Mononuclear cell (primary cell): Measurements from ENCODE around the gene LRFN4. TPM values are rescaled to one million over a fixed set of nuclear protein-coding genes. Genes with fewer than 3 reads are reported as not detected.

Experiments used
- H3K27me3 ChIP-seq: 2 replicates; pipeline ENCODE4 v1.6.0; 2011; ENCODE audit warnings: low read length, control low read depth; ENCODE audit not compliant: insufficient read depth
- H3K4me1 ChIP-seq: 2 replicates; pipeline ENCODE4 v1.5.1; 2011; ENCODE audit warnings: mild to moderate bottlenecking, low read length, control low read depth; ENCODE audit not compliant: insufficient read depth
- H3K4me3 ChIP-seq: 2 replicates; pipeline ENCODE4 v1.5.1; 2011; ENCODE audit warnings: mild to moderate bottlenecking, low read length, moderate library complexity
- H3K9me3 ChIP-seq: 2 replicates; pipeline ENCODE4 v1.5.1; 2011; ENCODE audit warnings: low read depth, mild to moderate bottlenecking, control low read depth, low read length
- total RNA-seq: library from RNA; depleted of rRNA; stranded (reverse); fragments of >200 nt; gene quantifications from one replicate; pipeline ENCODE4 v1.2.3, GENCODE V29; 2012

Gene LRFN4
- total RNA-seq, 1 donor: 2.1 TPM

- H3K27me3 ChIP-seq: no peaks in the 10 kb centered on the region
- H3K4me3 ChIP-seq: no peak overlapping the region
- no peaks in the 10 kb centered on the region for H3K9me3 ChIP-seq
- no peaks in the 10 kb centered on the region for H3K4me1 ChIP-seq
These were observed 26.4 kb downstream of the LRFN4 start for GRCh38 chr11:66883016-66883965.

- Histone ChIP-seq H3K9me3 (no peaks in the 10 kb centered on the region), H3K27me3 (no peaks in the 10 kb centered on the region), H3K4me3 (no peak overlapping the region), H3K4me1 (no peaks in the 10 kb centered on the region)
These were observed 27.6 kb downstream of the LRFN4 start for GRCh38 chr11:66884443-66884842.

GRCh38 chr11:66885469-66885868 lies 28.6 kb downstream of the LRFN4 start:
- Histone ChIP-seq H3K4me1 (no peaks in the 10 kb centered on the region), H3K27me3 (no peaks in the 10 kb centered on the region), H3K4me3 (no peak overlapping the region), H3K9me3 (no peaks in the 10 kb centered on the region)

GRCh38 chr11:66885950-66886440 lies 29.1 kb downstream of the LRFN4 start:
- no peak overlapping the region for H3K4me3 ChIP-seq

GRCh38 chr11:66886671-66887221 lies 29.9 kb downstream of the LRFN4 start:
- H3K27me3 ChIP-seq: no peaks in the 10 kb centered on the region
- no peaks in the 10 kb centered on the region for H3K9me3 ChIP-seq
- H3K4me1 ChIP-seq: no peaks in the 10 kb centered on the region
- no peak overlapping the region for H3K4me3 ChIP-seq

More at GRCh38 chr11:66885950-66886440, 29.1 kb downstream of the LRFN4 start:
- Histone ChIP-seq H3K27me3 (no peaks in the 10 kb centered on the region), H3K9me3 (no peaks in the 10 kb centered on the region), H3K4me1 (no peaks in the 10 kb centered on the region)

- Histone ChIP-seq H3K4me1 (no peaks in the 10 kb centered on the region), H3K9me3 (no peaks in the 10 kb centered on the region), H3K4me3 (no peak overlapping the region), H3K27me3 (no peaks in the 10 kb centered on the region)
These were observed 30.7 kb downstream of the LRFN4 start for GRCh38 chr11:66887526-66887925.

GRCh38 chr11:66888282-66888681 lies 31.4 kb downstream of the LRFN4 start:
- Histone ChIP-seq H3K4me1 (no peaks in the 10 kb centered on the region), H3K27me3 (no peaks in the 10 kb centered on the region), H3K4me3 (no peak overlapping the region), H3K9me3 (no peaks in the 10 kb centered on the region)

GRCh38 chr11:66889960-66890359 lies 33.1 kb downstream of the LRFN4 start:
- Histone ChIP-seq H3K4me1 (no peaks in the 10 kb centered on the region), H3K4me3 (no peak overlapping the region), H3K27me3 (no peaks in the 10 kb centered on the region), H3K9me3 (no peaks in the 10 kb centered on the region)

GRCh38 chr11:66891851-66892660 lies 35.2 kb downstream of the LRFN4 start:
- no peaks in the 10 kb centered on the region for H3K27me3 ChIP-seq

GRCh38 chr11:66892911-66893310 lies 36.0 kb downstream of the LRFN4 start:
- H3K27me3 ChIP-seq: no peaks in the 10 kb centered on the region

More at GRCh38 chr11:66891851-66892660, 35.2 kb downstream of the LRFN4 start:
- H3K4me3 ChIP-seq: no peak overlapping the region
- no peaks in the 10 kb centered on the region for H3K4me1 ChIP-seq
- H3K9me3 ChIP-seq: no peaks in the 10 kb centered on the region

GRCh38 chr11:66894141-66894540 lies 37.3 kb downstream of the LRFN4 start:
- Histone ChIP-seq H3K9me3 (no peaks in the 10 kb centered on the region), H3K4me3 (no peak overlapping the region), H3K27me3 (no peaks in the 10 kb centered on the region), H3K4me1 (no peaks in the 10 kb centered on the region)

More at GRCh38 chr11:66892911-66893310, 36.0 kb downstream of the LRFN4 start:
- no peaks in the 10 kb centered on the region for H3K4me1 ChIP-seq
- H3K9me3 ChIP-seq: no peaks in the 10 kb centered on the region
- no peak overlapping the region for H3K4me3 ChIP-seq

- Histone ChIP-seq H3K4me3 (no peak overlapping the region), H3K4me1 (no peaks in the 10 kb centered on the region), H3K27me3 (no peaks in the 10 kb centered on the region), H3K9me3 (no peaks in the 10 kb centered on the region)
These were observed 45.1 kb downstream of the LRFN4 start for GRCh38 chr11:66901964-66902390.

- no peak overlapping the region for H3K4me3 ChIP-seq
- H3K27me3 ChIP-seq: no peaks in the 10 kb centered on the region
- H3K4me1 ChIP-seq: no peaks in the 10 kb centered on the region
- H3K9me3 ChIP-seq: no peaks in the 10 kb centered on the region
These were observed 45.8 kb downstream of the LRFN4 start for GRCh38 chr11:66902486-66903177.

GRCh38 chr11:66904055-66904454 lies 47.2 kb downstream of the LRFN4 start:
- Histone ChIP-seq H3K4me3 (no peak overlapping the region), H3K27me3 (no peaks in the 10 kb centered on the region), H3K4me1 (no peaks in the 10 kb centered on the region), H3K9me3 (no peaks in the 10 kb centered on the region)
